ENCODE results near the gene SFTPA2.

GRCh38 chr10:79542626-79543025 is 17.6 kb downstream of the SFTPA2 start:
- TF ChIP-seq CTCF (IDR thresholded peaks at IDR 0.05; ENCODE audit: low read depth, low read length): no peak
- no peak for TF ChIP-seq EZH2phosphoT487 (IDR thresholded peaks at IDR 0.05; ENCODE audit: low read depth)

All from OCI-LY3 (cell line).